ENCODE measurements around the gene IL17RC. TPM values are rescaled to one million over a fixed set of nuclear protein-coding genes. Genes with fewer than 3 reads are reported as not detected.
A peak's percentile ranks its signal among the peaks of the same experiment; 100 is the strongest.

IL17RC gene
- total and polyA plus RNA-seq, 2 of the 8 experiments (the other 6 are each of a cell fraction or from before 2014, with no cell fraction given), result 11.8 to 13.0 TPM

- Histone ChIP-seq H2AFZ (ENCODE audit: low read length) (no peak overlapping the region), H2BK12ac (ENCODE audit: low read depth, low read length) (no peak overlapping the region), H3K4me2 (ENCODE audit: insufficient read depth in 1 of 2, low read depth in 2 of 2, low read length in 2 of 2) (peak overlapping the region; percentile 69 to 86; a peak in 3 of 4 replicates), H3K4me1 (replicated peaks in 1 of 4; ENCODE audit: control insufficient read depth in 3 of 4, insufficient read depth in 4 of 4, low read length in 3 of 4) (peaks cover 11 to 25% (median 20%) of the 10 kb centered on the region in 4 experiments), H3K9ac (replicated peaks in 1 of 4; ENCODE audit: extremely low read depth in 1 of 4, low read depth in 3 of 4, low read length in 3 of 4) (no peak overlapping the region), H3K23ac (ENCODE audit: insufficient read length) (no peak overlapping the region), H3K9me3 (ENCODE audit: insufficient read depth in 2 of 2, low read depth in 1 of 2, low read length in 1 of 2) (no peaks in the 10 kb centered on the region), H3K23me2 (ENCODE audit: low read depth, low read length) (peaks cover 19% of the 10 kb centered on the region; the same call in 1 of the 2 replicates), H4K91ac (replicated peaks; ENCODE audit: insufficient read length, low read length) (no peak overlapping the region), H4K8ac (ENCODE audit: extremely low read depth, insufficient read depth, low read length) (no peak overlapping the region), H3K56ac (replicated peaks; ENCODE audit: insufficient read length, low read depth, low read length) (no peak overlapping the region), H3K14ac (ENCODE audit: insufficient read length) (no peak overlapping the region), H4K20me1 (replicated peaks in 1 of 2; ENCODE audit: control insufficient read depth in 1 of 2, insufficient read depth in 2 of 2, low read length in 2 of 2) (peaks cover 0 to 2% of the 10 kb centered on the region in 2 experiments), H3K18ac (ENCODE audit: extremely low read depth, low read length) (no peak overlapping the region), H3K27me3 (replicated peaks in 1 of 4; ENCODE audit: control insufficient read depth in 3 of 4, extremely low read depth in 1 of 4, insufficient read depth in 3 of 4, low read length in 3 of 4) (peaks cover 0 to 10% (median under 1%) of the 10 kb centered on the region in 4 experiments; a peak in 3 of 7 replicates), H2BK5ac (ENCODE audit: low read depth, low read length) (no peak overlapping the region), H3K79me2 (ENCODE audit: control insufficient read depth in 1 of 2, insufficient read depth in 2 of 2, low read length in 2 of 2) (no peaks in the 10 kb centered on the region; a peak in 1 of 4 replicates), H4K5ac (ENCODE audit: insufficient read length, low read depth, low read length) (no peak overlapping the region), H3K4ac (replicated peaks; ENCODE audit: insufficient read length, low read depth, low read length) (no peak overlapping the region), H3K4me3 (ENCODE audit: extremely low read depth in 1 of 4, insufficient read depth in 2 of 4, low read depth in 3 of 4, low read length in 4 of 4) (peak overlapping the region; percentile 69 to 91 (median 80); a peak in 7 of 8 replicates), H3K36me3 (ENCODE audit: control insufficient read depth in 2 of 4, insufficient read depth in 4 of 4, low read length in 3 of 4) (peaks cover 0 to 3% (median under 1%) of the 10 kb centered on the region in 4 experiments; a peak in 4 of 8 replicates), H2BK120ac (replicated peaks; ENCODE audit: low read depth, low read length) (no peak overlapping the region), H2AK5ac (ENCODE audit: low read depth, low read length) (no peak overlapping the region), H3K27ac (ENCODE audit: low read depth, low read length) (no peak overlapping the region), H2BK20ac (ENCODE audit: low read length) (no peak overlapping the region), H2BK15ac (ENCODE audit: low read length) (no peak overlapping the region), H3K79me1 (ENCODE audit: low read depth, low read length) (no peaks in the 10 kb centered on the region)
- DNase-seq (ENCODE audit: low read depth in 1 of 2, low spot score in 2 of 2), result no peak
- ChIA-PET CTCF (ENCODE audit: partially characterized antibody) (interaction anchor here (0.9 to 5.6 kb wide), 5 partner anchors 13 to 102 kb away, joined by 3 to 41 read pairs (median 6); partner anchors contain the start of gene CRELD1), POLR2A (ENCODE audit: partially characterized antibody) (interaction anchor here (0.8 to 2.3 kb wide), 9 partner anchors 19 to 117 kb away, joined by 3 to 7 read pairs (median 3); partner anchors contain the start of gene EMC3)
- no peak for FAIRE-seq
- TF ChIP-seq NRF1 (IDR thresholded peaks at IDR 0.05; ENCODE audit: low read depth, low read length) (no peak), EGR1 (IDR thresholded peaks at IDR 0.05; ENCODE audit: borderline replicate concordance, low read depth, low read length) (no peak), SIN3A (conservative IDR thresholded peaks at IDR 0.05 in 1 of 2, IDR thresholded peaks at IDR 0.05 in 1 of 2; ENCODE audit: low read depth in 1 of 2, low read length in 2 of 2) (no peak), CTBP2 (IDR thresholded peaks at IDR 0.05; ENCODE audit: borderline replicate concordance, insufficient read depth, insufficient read length, low read length) (no peak), JUN (IDR thresholded peaks at IDR 0.05; ENCODE audit: low read depth, low read length) (no peak), TCF12 (IDR thresholded peaks at IDR 0.05; ENCODE audit: low read depth, low read length) (no peak), SIX5 (IDR thresholded peaks at IDR 0.05; ENCODE audit: low read depth, low read length) (no peak), PHF8 (conservative IDR thresholded peaks at IDR 0.05; ENCODE audit: low read depth, low read length) (no peak), TAF7 (optimal IDR thresholded peaks at IDR 0.05; ENCODE audit: borderline replicate concordance, low read depth, low read length) (no peak), EZH2 (IDR thresholded peaks at IDR 0.05; ENCODE audit: low read depth, low read length, severe bottlenecking) (no peak)
- WGBS, 2 experiments (ENCODE audit: extremely low coverage in 1 of 2, insufficient coverage in 1 of 2, insufficient read length in 1 of 2, insufficient replicate concordance in 2 of 2, low coverage in 1 of 2, low lambda C conversion rate in 2 of 2, missing lambda C conversion rate in 1 of 2), result 73% methylated on average over 7 of the region's 7 CpGs; no CpG with 5 or more reads in 1 of the 2 experiments
Observed at GRCh38 chr3:9951126-9951525, 34.2 kb downstream of the IL17RC start.
